Activated CD4-positive, alpha-beta memory T cell treated with anti-CD3 and anti-CD28 coated beads for 36 hours (primary cell): ENCODE data around the gene TCF19. TPM values are rescaled to one million over a fixed set of nuclear protein-coding genes. Genes with fewer than 3 reads are reported as not detected.

ENCODE experiments used
- CTCF ChIA-PET: fragments of 350-600 bp; sonication (Branson Sonifier 250); formaldehyde crosslinking; loops from one replicate; lab custom pipeline; 2021; ENCODE audit warnings: antibody characterized with exemption, inconsistent platforms; lab: Charles Lee
- POLR2A ChIA-PET: fragments of 350-600 bp; sonication (Branson Sonifier 250); formaldehyde crosslinking; loops from one replicate; lab custom pipeline; 2021; ENCODE audit warnings: antibody characterized with exemption; lab: Charles Lee
- DNase-seq: peaks from one replicate; pipeline ENCODE4 v3.0.0-alpha.2; 2020
- H3K27ac Mint-ChIP-seq: one replicate; pipeline ENCODE4 v1.8.0; 2021; ENCODE audit warnings: mixed read lengths
- H3K27me3 Mint-ChIP-seq: one replicate; pipeline ENCODE4 v1.8.0; 2021; ENCODE audit warnings: mixed read lengths
- H3K36me3 Mint-ChIP-seq: one replicate; pipeline ENCODE4 v1.8.0; 2021; ENCODE audit warnings: mixed read lengths
- H3K4me1 Mint-ChIP-seq: one replicate; pipeline ENCODE4 v1.8.0; 2021; ENCODE audit warnings: low read depth, mixed read lengths
- H3K4me3 Mint-ChIP-seq: one replicate; pipeline ENCODE4 v1.8.0; 2021; ENCODE audit warnings: mild to moderate bottlenecking, mixed read lengths
- H3K9me3 Mint-ChIP-seq: one replicate; pipeline ENCODE4 v1.8.0; 2021; ENCODE audit warnings: mixed read lengths
- intact Hi-C: fragments of 100-400 bp; cut with micrococcal nuclease; formaldehyde crosslinking; loops from one replicate; pipeline ENCODE4 v1.15.1; 2023
- total RNA-seq, 2 experiments: library from RNA; stranded (reverse); gene quantifications; one replicate each; pipeline ENCODE4 v1.2.3, GENCODE V29; 2021

Gene TCF19
- total RNA-seq, 2 experiments from 2014 or later, result 93.0 to 93.1 TPM

GRCh38 chr6:31132806-31133205, 25.6 kb upstream of the TCF19 start:
- POLR2A ChIA-PET, result no interaction called here
- H3K4me1 Mint-ChIP-seq, result peaks cover 5% of the 10 kb centered on the region
- H3K9me3 Mint-ChIP-seq, result no peaks in the 10 kb centered on the region
- H3K4me3 Mint-ChIP-seq, result no peak overlapping the region
- CTCF ChIA-PET, result interaction anchor here (0.9 to 1.1 kb wide), 3 partner anchors 59 to 234 kb away, joined by 3 read pairs; no protein-coding TSS in a partner anchor
- DNase-seq, result no peak
- H3K36me3 Mint-ChIP-seq, result no peaks in the 10 kb centered on the region
- intact Hi-C loops, result no loop called here
- no peak overlapping the region for H3K27ac Mint-ChIP-seq
- H3K27me3 Mint-ChIP-seq, result peaks cover 2% of the 10 kb centered on the region

DNA sequence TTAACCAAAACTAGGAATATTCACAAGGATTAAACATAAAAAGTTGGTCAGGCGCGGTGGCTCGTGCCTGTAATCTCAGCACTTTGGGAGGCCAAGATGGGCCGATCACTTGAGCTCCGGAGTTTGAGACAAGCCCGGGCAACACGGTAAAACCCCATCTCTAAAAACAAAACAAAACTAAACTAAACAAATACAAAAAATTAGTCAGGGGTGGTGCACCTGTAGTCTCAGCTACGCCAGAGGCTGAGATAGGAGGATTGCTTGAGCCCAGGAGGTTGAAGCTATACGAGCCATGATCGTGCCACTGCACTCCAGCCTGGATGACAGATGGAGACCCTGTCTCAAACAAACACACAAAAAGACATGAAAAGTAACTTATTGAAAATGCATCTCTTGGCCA, 22.7 kb upstream of the TCF19 start:
- intact Hi-C loops, result loop anchor here (2.0 kb wide), 1 partner anchor 23 kb away; the partner anchor contains the start of gene TCF19
- CTCF ChIA-PET, result interaction anchor here (1.0 to 1.8 kb wide), 5 partner anchors 10 to 240 kb away, joined by 3 to 12 read pairs (median 3); no protein-coding TSS in a partner anchor
- no peak overlapping the region for H3K4me3 Mint-ChIP-seq

GRCh38 chr6:31138982-31139381, 19.4 kb upstream of the TCF19 start, which contains the start of gene PSORS1C2:
Gene PSORS1C2 (minus strand): TSS chr6:31139066. CDS start chr6:31139026, 40 bp downstream.
- Mint-ChIP-seq H3K27ac (no peak within 1 kb of the TSS), H3K27me3 (no peaks in the 10 kb centered on the region), H3K4me1 (peaks cover 3% of the 10 kb centered on the region), H3K36me3 (peaks cover 6% of the 10 kb centered on the region), H3K4me3 (no peak within 1 kb of the TSS), H3K9me3 (no peaks in the 10 kb centered on the region)
- ChIA-PET POLR2A (interaction anchor here (0.6 to 1.1 kb wide), 2 partner anchors 19 to 53 kb away, joined by 3 to 4 read pairs; partner anchors contain the start of genes CCHCR1 and TCF19), CTCF (interaction anchor here (1.1 to 2.2 kb wide), 7 partner anchors 9 to 228 kb away, joined by 3 to 23 read pairs (median 4); partner anchors contain the start of genes CCHCR1 and TCF19)
- no peak for DNase-seq
- intact Hi-C loops, result no loop called here

More for the DNA sequence above, 22.7 kb upstream of the TCF19 start:
- no peak for DNase-seq
- POLR2A ChIA-PET, result no interaction called here
- H3K4me1 Mint-ChIP-seq, result peaks cover 3% of the 10 kb centered on the region
- no peaks in the 10 kb centered on the region for H3K36me3 Mint-ChIP-seq
- no peak overlapping the region for H3K27ac Mint-ChIP-seq
- no peaks in the 10 kb centered on the region for H3K9me3 Mint-ChIP-seq
- no peaks in the 10 kb centered on the region for H3K27me3 Mint-ChIP-seq

- H3K27me3 Mint-ChIP-seq, result no peaks in the 10 kb centered on the region
- intact Hi-C loops, result no loop called here
- no peaks in the 10 kb centered on the region for H3K9me3 Mint-ChIP-seq
- H3K36me3 Mint-ChIP-seq, result peaks cover 6% of the 10 kb centered on the region
- no peak overlapping the region for H3K4me3 Mint-ChIP-seq
- ChIA-PET CTCF (interaction anchor here (1.2 to 2.2 kb wide), 5 partner anchors 10 to 228 kb away, joined by 3 to 23 read pairs (median 7); partner anchors contain the start of genes CCHCR1 and TCF19), POLR2A (no interaction called here)
- peaks cover 3% of the 10 kb centered on the region for H3K4me1 Mint-ChIP-seq
- no peak for DNase-seq
- H3K27ac Mint-ChIP-seq, result no peak overlapping the region
These were observed 18.8 kb upstream of the TCF19 start for GRCh38 chr6:31139599-31139998.

GRCh38 chr6:31140643-31141042, 17.7 kb upstream of the TCF19 start:
- H3K27me3 Mint-ChIP-seq, result no peaks in the 10 kb centered on the region
- H3K36me3 Mint-ChIP-seq, result peaks cover 6% of the 10 kb centered on the region
- no peak overlapping the region for H3K4me3 Mint-ChIP-seq
- intact Hi-C loops, result no loop called here
- ChIA-PET CTCF (no interaction called here), POLR2A (no interaction called here)
- H3K27ac Mint-ChIP-seq, result no peak overlapping the region
- no peak for DNase-seq
- no peaks in the 10 kb centered on the region for H3K9me3 Mint-ChIP-seq
- peaks cover 3% of the 10 kb centered on the region for H3K4me1 Mint-ChIP-seq

DNA sequence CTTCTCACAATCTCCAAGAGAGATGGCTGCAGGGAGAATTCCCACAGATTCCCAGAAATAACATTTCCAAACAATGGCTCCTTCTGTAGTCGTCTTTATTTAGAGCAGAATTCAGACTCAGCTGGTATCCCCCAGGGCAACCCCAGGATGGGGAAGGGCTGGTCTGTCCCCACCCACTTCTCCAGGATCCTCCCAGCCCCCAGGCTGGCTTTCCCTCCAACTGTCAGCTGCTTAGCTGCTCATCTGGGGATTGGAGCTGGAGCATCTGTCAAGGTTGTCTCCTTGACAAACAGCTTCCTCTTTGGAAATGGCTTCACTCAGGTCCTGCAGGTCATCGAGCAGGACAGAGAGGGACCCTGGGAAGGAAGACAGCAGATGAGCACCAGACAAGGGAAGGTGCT, 16.0 kb upstream of the TCF19 start:
- peaks cover 8% of the 10 kb centered on the region for H3K36me3 Mint-ChIP-seq
- no peak for DNase-seq
- H3K9me3 Mint-ChIP-seq, result no peaks in the 10 kb centered on the region
- intact Hi-C loops, result no loop called here
- H3K4me3 Mint-ChIP-seq, result no peak overlapping the region
- peaks cover 3% of the 10 kb centered on the region for H3K4me1 Mint-ChIP-seq
- POLR2A ChIA-PET, result no interaction called here
- no peaks in the 10 kb centered on the region for H3K27me3 Mint-ChIP-seq
- H3K27ac Mint-ChIP-seq, result no peak overlapping the region
- CTCF ChIA-PET, result no interaction called here

GRCh38 chr6:31143148-31143547, 15.2 kb upstream of the TCF19 start:
- H3K4me1 Mint-ChIP-seq, result no peaks in the 10 kb centered on the region
- no peak overlapping the region for H3K4me3 Mint-ChIP-seq
- CTCF ChIA-PET, result interaction anchor here (2.8 kb wide), 1 partner anchor 14 kb away, joined by 9 read pairs; no protein-coding TSS in a partner anchor
- H3K27ac Mint-ChIP-seq, result no peak overlapping the region
- no peaks in the 10 kb centered on the region for H3K9me3 Mint-ChIP-seq
- intact Hi-C loops, result no loop called here
- DNase-seq, result no peak
- POLR2A ChIA-PET, result no interaction called here
- no peaks in the 10 kb centered on the region for H3K27me3 Mint-ChIP-seq
- peaks cover 8% of the 10 kb centered on the region for H3K36me3 Mint-ChIP-seq

DNA sequence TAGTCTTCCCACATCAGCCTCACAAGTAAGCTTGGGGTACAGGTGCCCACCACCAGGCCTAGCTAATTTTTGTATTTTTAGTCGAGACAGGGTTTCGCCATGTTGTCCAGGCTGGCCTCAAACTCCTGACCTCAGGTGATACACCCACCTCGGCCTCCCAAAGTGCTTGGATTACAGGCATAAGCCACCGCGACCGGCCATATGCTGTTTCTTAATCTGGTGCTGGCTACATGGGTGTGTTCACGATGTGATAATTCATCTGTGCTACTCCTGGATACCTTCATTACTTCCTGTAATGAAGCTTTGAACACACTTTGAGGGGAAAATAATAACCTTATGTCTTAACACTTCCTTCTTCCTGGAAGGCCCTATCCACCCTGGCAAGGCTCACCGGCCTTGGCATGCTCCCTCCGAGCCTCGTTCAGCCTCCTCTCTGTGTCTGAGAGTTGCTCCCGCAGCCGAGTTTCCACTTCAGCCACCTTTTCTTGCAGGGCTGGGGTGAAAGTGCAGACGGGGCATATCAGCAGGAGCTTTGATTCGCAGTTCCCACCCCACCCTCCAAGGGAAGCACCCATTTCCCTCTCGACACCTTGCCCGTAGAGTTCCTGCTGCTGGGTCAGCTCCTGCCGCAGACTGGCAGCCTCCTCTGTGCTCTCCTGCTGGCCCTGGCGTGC, 14.0 kb upstream of the TCF19 start:
- Mint-ChIP-seq H3K9me3 (no peaks in the 10 kb centered on the region), H3K4me3 (no peak overlapping the region), H3K27ac (no peak overlapping the region), H3K27me3 (no peaks in the 10 kb centered on the region), H3K36me3 (peaks cover 8% of the 10 kb centered on the region), H3K4me1 (no peaks in the 10 kb centered on the region)
- CTCF ChIA-PET, result interaction anchor here (0.7 to 3.4 kb wide), 5 partner anchors 15 to 52 kb away, joined by 3 to 13 read pairs (median 5); no protein-coding TSS in a partner anchor
- intact Hi-C loops, result no loop called here
- DNase-seq, result no peak
- POLR2A ChIA-PET, result no interaction called here

DNA sequence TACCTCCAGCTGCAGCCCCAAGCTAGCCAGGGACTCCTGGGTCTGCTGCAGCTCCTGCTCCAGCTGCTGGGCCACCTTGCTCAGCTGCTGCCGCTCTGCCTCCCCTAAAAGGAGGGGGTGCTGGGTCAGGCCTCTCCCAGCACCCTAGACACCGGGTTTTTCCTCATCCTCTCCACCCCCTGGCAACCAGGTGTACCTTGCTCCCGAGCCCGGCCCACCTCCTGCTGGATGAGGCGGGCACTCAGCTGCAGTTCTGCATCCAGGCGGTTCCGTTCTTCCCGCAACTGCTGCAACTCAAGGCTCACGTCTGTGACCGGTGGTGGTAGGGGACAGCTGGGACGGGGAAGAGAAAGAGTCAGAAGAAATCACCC, 13.4 kb upstream of the TCF19 start:
- intact Hi-C loops, result no loop called here
- no peaks in the 10 kb centered on the region for H3K27me3 Mint-ChIP-seq
- POLR2A ChIA-PET, result no interaction called here
- no peak for DNase-seq
- H3K9me3 Mint-ChIP-seq, result no peaks in the 10 kb centered on the region
- H3K4me1 Mint-ChIP-seq, result no peaks in the 10 kb centered on the region
- no peak overlapping the region for H3K4me3 Mint-ChIP-seq
- H3K27ac Mint-ChIP-seq, result no peak overlapping the region
- peaks cover 8% of the 10 kb centered on the region for H3K36me3 Mint-ChIP-seq
- CTCF ChIA-PET, result interaction anchor here (0.8 to 3.4 kb wide), 5 partner anchors 16 to 222 kb away, joined by 3 to 13 read pairs (median 5); no protein-coding TSS in a partner anchor

DNA sequence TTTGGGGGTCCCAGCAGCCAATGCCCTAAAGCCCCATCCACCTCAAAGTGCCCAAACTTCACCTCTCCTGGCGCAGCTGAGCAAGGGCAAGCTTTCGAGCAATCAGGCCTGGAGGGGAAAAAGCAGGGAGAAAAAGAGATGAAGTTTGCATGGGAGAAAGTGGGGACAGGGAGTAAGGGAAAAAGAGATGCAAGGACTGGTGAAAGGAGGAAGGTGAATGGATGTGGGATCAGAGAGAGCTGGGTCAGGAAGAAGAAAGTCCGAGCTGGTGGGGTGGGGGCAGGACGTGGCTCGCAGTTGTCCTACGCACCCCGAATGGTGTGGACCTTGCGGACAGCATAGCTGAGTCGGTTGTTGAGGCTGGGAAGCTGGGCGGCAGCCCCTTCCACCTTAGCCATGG, 13.0 kb upstream of the TCF19 start:
- no peaks in the 10 kb centered on the region for H3K27me3 Mint-ChIP-seq
- H3K27ac Mint-ChIP-seq, result no peak overlapping the region
- intact Hi-C loops, result no loop called here
- DNase-seq, result no peak
- H3K36me3 Mint-ChIP-seq, result peaks cover 8% of the 10 kb centered on the region
- no peaks in the 10 kb centered on the region for H3K9me3 Mint-ChIP-seq
- H3K4me3 Mint-ChIP-seq, result no peak overlapping the region
- CTCF ChIA-PET, result interaction anchor here (0.6 to 3.4 kb wide), 7 partner anchors 8 to 234 kb away, joined by 3 to 13 read pairs (median 5); no protein-coding TSS in a partner anchor
- POLR2A ChIA-PET, result interaction anchor here (1.2 kb wide), 1 partner anchor 29 kb away, joined by 3 read pairs; no protein-coding TSS in a partner anchor
- H3K4me1 Mint-ChIP-seq, result no peaks in the 10 kb centered on the region

GRCh38 chr6:31149827-31150447, 8.5 kb upstream of the TCF19 start:
- H3K27ac Mint-ChIP-seq, result no peak overlapping the region
- POLR2A ChIA-PET, result no interaction called here

GRCh38 chr6:31152781-31153180, 5.6 kb upstream of the TCF19 start:
- H3K27ac Mint-ChIP-seq, result no peak overlapping the region
- intact Hi-C loops, result no loop called here
- POLR2A ChIA-PET, result no interaction called here

More at GRCh38 chr6:31149827-31150447, 8.5 kb upstream of the TCF19 start:
- DNase-seq, result no peak
- intact Hi-C loops, result no loop called here
- CTCF ChIA-PET, result interaction anchor here (1.0 kb wide), 1 partner anchor 9 kb away, joined by 3 read pairs; the partner anchor contains the start of gene TCF19
- H3K36me3 Mint-ChIP-seq, result peaks cover 8% of the 10 kb centered on the region
- H3K9me3 Mint-ChIP-seq, result no peaks in the 10 kb centered on the region
- H3K4me3 Mint-ChIP-seq, result no peak overlapping the region
- H3K27me3 Mint-ChIP-seq, result no peaks in the 10 kb centered on the region
- no peaks in the 10 kb centered on the region for H3K4me1 Mint-ChIP-seq

More at GRCh38 chr6:31152781-31153180, 5.6 kb upstream of the TCF19 start:
- no peaks in the 10 kb centered on the region for H3K27me3 Mint-ChIP-seq
- peaks cover 4% of the 10 kb centered on the region for H3K4me1 Mint-ChIP-seq
- no peak for DNase-seq
- H3K4me3 Mint-ChIP-seq, result no peak overlapping the region
- H3K9me3 Mint-ChIP-seq, result no peaks in the 10 kb centered on the region
- CTCF ChIA-PET, result interaction anchor here (0.6 kb wide), 2 partner anchors 100 to 827 kb away, joined by 3 to 4 read pairs; no protein-coding TSS in a partner anchor
- peaks cover 19% of the 10 kb centered on the region for H3K36me3 Mint-ChIP-seq
